Activated CD8-positive, alpha-beta memory T cell treated with anti-CD3 and anti-CD28 coated beads, Interleukin-2, amount 10 ng/mL, durations not matched to agents 7 days and 5 days (primary cell): ENCODE measurements around the gene KIAA0753. TPM values are rescaled to one million over a fixed set of nuclear protein-coding genes. Genes with fewer than 3 reads are reported as not detected.
"Not testable (repeated sequence)": the region's sequence is repeated elsewhere in the genome, so short reads cannot be mapped to it uniquely, and the experiment has no call there.

Experiments
- ATAC-seq: fragments of 150-1000 bp; cut with Tn5 transposase; one replicate; pipeline ENCODE4 v1.10.0; 2021; ENCODE audit warnings: moderate library complexity
- CTCF ChIA-PET: fragments of 350-600 bp; sonication (Branson Sonifier 250); formaldehyde crosslinking; loops from one replicate; lab custom pipeline; 2021; ENCODE audit warnings: antibody characterized with exemption; lab: Charles Lee
- DNase-seq: peaks from one replicate; pipeline ENCODE4 v3.0.0-alpha.2; 2020
- H3K27ac Mint-ChIP-seq: one replicate; pipeline ENCODE4 v1.8.0; 2021; ENCODE audit warnings: mild to moderate bottlenecking, mixed read lengths
- H3K27me3 Mint-ChIP-seq: one replicate; pipeline ENCODE4 v1.8.0; 2021; ENCODE audit warnings: mixed read lengths
- H3K36me3 Mint-ChIP-seq: one replicate; pipeline ENCODE4 v1.8.0; 2021; ENCODE audit warnings: mild to moderate bottlenecking, mixed read lengths
- H3K4me1 Mint-ChIP-seq: one replicate; pipeline ENCODE4 v1.8.0; 2021; ENCODE audit warnings: mixed read lengths
- H3K4me3 Mint-ChIP-seq: one replicate; pipeline ENCODE4 v1.8.0; 2021; ENCODE audit warnings: mild to moderate bottlenecking, moderate library complexity, mixed read lengths
- H3K9me3 Mint-ChIP-seq: one replicate; pipeline ENCODE4 v1.8.0; 2022; ENCODE audit warnings: low read depth, mixed read lengths
- total RNA-seq, 2 experiments: library from RNA; stranded (reverse); gene quantifications; one replicate each; pipeline ENCODE4 v1.2.3, GENCODE V29; 2021

Gene KIAA0753
- total RNA-seq, 2 experiments from 2014 or later, result 16.5 to 18.0 TPM

- ATAC-seq (peak; percentile 76), DNase-seq (peak; percentile 65)
- Mint-ChIP-seq H3K36me3 (no peaks in the 10 kb centered on the region), H3K27ac (no peak overlapping the region), H3K27me3 (peaks cover 37% of the 10 kb centered on the region), H3K4me3 (no peak overlapping the region), H3K4me1 (peaks cover 12% of the 10 kb centered on the region), H3K9me3 (no peaks in the 10 kb centered on the region)
- CTCF ChIA-PET, result interaction anchor here (0.7 to 2.5 kb wide), 20 partner anchors 9 to 338 kb away, joined by 3 to 12 read pairs (median 4); no protein-coding TSS in a partner anchor
Observed at GRCh38 chr17:6666077-6666521, 25.6 kb upstream of the KIAA0753 start.

GRCh38 chr17:6663200-6663599 is 22.7 kb upstream of the KIAA0753 start:
- H3K27ac Mint-ChIP-seq, H3K36me3 Mint-ChIP-seq, ATAC-seq, DNase-seq, H3K4me3 Mint-ChIP-seq, H3K9me3 Mint-ChIP-seq: not testable (repeated sequence)
- Mint-ChIP-seq H3K27me3 (peaks cover 54% of the 10 kb centered on the region), H3K4me1 (peaks cover 28% of the 10 kb centered on the region)
- CTCF ChIA-PET, result interaction anchor here (1.2 to 1.3 kb wide), 2 partner anchors 15 to 248 kb away, joined by 4 to 5 read pairs; no protein-coding TSS in a partner anchor

- H3K9me3 Mint-ChIP-seq, result no peaks in the 10 kb centered on the region
- no peak overlapping the region for H3K27ac Mint-ChIP-seq
- peaks cover 48% of the 10 kb centered on the region for H3K27me3 Mint-ChIP-seq
- DNase-seq (no peak), ATAC-seq (no peak)
- peaks cover 3% of the 10 kb centered on the region for H3K36me3 Mint-ChIP-seq
- no peak overlapping the region for H3K4me3 Mint-ChIP-seq
- H3K4me1 Mint-ChIP-seq, result peaks cover 38% of the 10 kb centered on the region
- CTCF ChIA-PET, result interaction anchor here (0.8 to 1.5 kb wide), 7 partner anchors 10 to 343 kb away, joined by 3 to 5 read pairs (median 3); no protein-coding TSS in a partner anchor
Observed at GRCh38 chr17:6661464-6661848, 20.9 kb upstream of the KIAA0753 start.

GRCh38 chr17:6660805-6661463 is 20.4 kb upstream of the KIAA0753 start:
- peaks cover 3% of the 10 kb centered on the region for H3K36me3 Mint-ChIP-seq
- CTCF ChIA-PET, result interaction anchor here (0.8 to 1.5 kb wide), 10 partner anchors 10 to 343 kb away, joined by 3 to 7 read pairs (median 3); partner anchors contain the start of genes C17orf100 and MED31
- peak; percentile 73 for DNase-seq
- peaks cover 38% of the 10 kb centered on the region for H3K4me1 Mint-ChIP-seq
- no peaks in the 10 kb centered on the region for H3K9me3 Mint-ChIP-seq
- no peak overlapping the region for H3K27ac Mint-ChIP-seq
- peaks cover 46% of the 10 kb centered on the region for H3K27me3 Mint-ChIP-seq
- H3K4me3 Mint-ChIP-seq, result peak overlapping the region; percentile 1
- ATAC-seq, result peak; percentile 50

- ATAC-seq (no peak), DNase-seq (no peak)
- Mint-ChIP-seq H3K27me3 (peaks cover 48% of the 10 kb centered on the region), H3K4me1 (peaks cover 43% of the 10 kb centered on the region), H3K36me3 (peaks cover 3% of the 10 kb centered on the region), H3K4me3 (no peak overlapping the region), H3K27ac (no peak overlapping the region), H3K9me3 (no peaks in the 10 kb centered on the region)
- CTCF ChIA-PET, result interaction anchor here (0.9 to 1.3 kb wide), 4 partner anchors 9 to 187 kb away, joined by 3 to 7 read pairs (median 3); partner anchors contain the start of genes C17orf100, KIAA0753 and MED31
Observed at GRCh38 chr17:6660101-6660500, 19.6 kb upstream of the KIAA0753 start.

GRCh38 chr17:6658411-6658810 is 17.9 kb upstream of the KIAA0753 start:
- CTCF ChIA-PET, DNase-seq, H3K27ac Mint-ChIP-seq, H3K4me3 Mint-ChIP-seq, H3K36me3 Mint-ChIP-seq, H3K9me3 Mint-ChIP-seq, ATAC-seq: not testable (repeated sequence)
- Mint-ChIP-seq H3K27me3 (peaks cover 50% of the 10 kb centered on the region), H3K4me1 (peaks cover 52% of the 10 kb centered on the region)

- H3K9me3 Mint-ChIP-seq, result no peaks in the 10 kb centered on the region
- H3K27me3 Mint-ChIP-seq, result peaks cover 47% of the 10 kb centered on the region
- CTCF ChIA-PET, result interaction anchor here (0.7 to 1.5 kb wide), 3 partner anchors 9 to 253 kb away, joined by 3 to 5 read pairs (median 4); no protein-coding TSS in a partner anchor
- H3K36me3 Mint-ChIP-seq, result peaks cover 10% of the 10 kb centered on the region
- peak overlapping the region; percentile 74 for H3K4me3 Mint-ChIP-seq
- peak overlapping the region; percentile 52 for H3K27ac Mint-ChIP-seq
- peaks cover 57% of the 10 kb centered on the region for H3K4me1 Mint-ChIP-seq
- ATAC-seq (no peak), DNase-seq (no peak)
Observed at GRCh38 chr17:6657633-6658287, 17.2 kb upstream of the KIAA0753 start.

- not testable (repeated sequence) for H3K36me3 Mint-ChIP-seq, H3K9me3 Mint-ChIP-seq
- DNase-seq (peak; percentile 68), ATAC-seq (peak; percentile 74)
- Mint-ChIP-seq H3K4me3 (peak overlapping the region; percentile 74), H3K4me1 (peaks cover 59% of the 10 kb centered on the region), H3K27me3 (peaks cover 40% of the 10 kb centered on the region), H3K27ac (peak overlapping the region; percentile 52)
- CTCF ChIA-PET, result interaction anchor here (0.7 to 1.5 kb wide), 3 partner anchors 10 to 253 kb away, joined by 3 to 5 read pairs (median 4); no protein-coding TSS in a partner anchor
Observed at GRCh38 chr17:6656797-6657632, 16.5 kb upstream of the KIAA0753 start.

GRCh38 chr17:6655732-6656361 is 15.3 kb upstream of the KIAA0753 start:
- H3K9me3 Mint-ChIP-seq, H3K36me3 Mint-ChIP-seq, CTCF ChIA-PET, H3K27ac Mint-ChIP-seq, ATAC-seq, DNase-seq: not testable (repeated sequence)
- H3K27me3 Mint-ChIP-seq, result peaks cover 34% of the 10 kb centered on the region
- H3K4me1 Mint-ChIP-seq, result peaks cover 52% of the 10 kb centered on the region
- peak overlapping the region; percentile 61 for H3K4me3 Mint-ChIP-seq

- Mint-ChIP-seq H3K36me3 (peaks cover 10% of the 10 kb centered on the region), H3K27me3 (peaks cover 27% of the 10 kb centered on the region), H3K4me3 (peak overlapping the region; percentile 44), H3K9me3 (no peaks in the 10 kb centered on the region), H3K4me1 (peaks cover 50% of the 10 kb centered on the region), H3K27ac (no peak overlapping the region)
- DNase-seq (no peak), ATAC-seq (no peak)
- CTCF ChIA-PET, result interaction anchor here (1.4 kb wide), 1 partner anchor 11 kb away, joined by 3 read pairs; no protein-coding TSS in a partner anchor
Observed at GRCh38 chr17:6654841-6655731, 14.6 kb upstream of the KIAA0753 start.

- DNase-seq, result peak; percentile 59
- peak overlapping the region; percentile 93 for H3K4me3 Mint-ChIP-seq
- peak; percentile 8 for ATAC-seq
- H3K27ac Mint-ChIP-seq, result no peak overlapping the region
- peaks cover 18% of the 10 kb centered on the region for H3K27me3 Mint-ChIP-seq
- no peaks in the 10 kb centered on the region for H3K9me3 Mint-ChIP-seq
- peaks cover 14% of the 10 kb centered on the region for H3K36me3 Mint-ChIP-seq
- H3K4me1 Mint-ChIP-seq, result peaks cover 52% of the 10 kb centered on the region
- CTCF ChIA-PET, result interaction anchor here (0.8 to 2.8 kb wide), 4 partner anchors 8 to 179 kb away, joined by 3 to 20 read pairs (median 6); partner anchors contain the start of genes KIAA0753, TXNDC17 and XAF1
Observed at GRCh38 chr17:6651919-6652452, 11.5 kb upstream of the KIAA0753 start.
